DMS153 treated with DMSO at 0.1 percent for 48 hours (cell line): Measurements from ENCODE around the gene RAB11FIP4.

Source experiments
- DNase-seq: peaks from one replicate; lab custom pipeline; 2025; ENCODE audit not compliant: unreplicated experiment; lab: John Stamatoyannopoulos, UW

RAB11FIP4 gene

DNA sequence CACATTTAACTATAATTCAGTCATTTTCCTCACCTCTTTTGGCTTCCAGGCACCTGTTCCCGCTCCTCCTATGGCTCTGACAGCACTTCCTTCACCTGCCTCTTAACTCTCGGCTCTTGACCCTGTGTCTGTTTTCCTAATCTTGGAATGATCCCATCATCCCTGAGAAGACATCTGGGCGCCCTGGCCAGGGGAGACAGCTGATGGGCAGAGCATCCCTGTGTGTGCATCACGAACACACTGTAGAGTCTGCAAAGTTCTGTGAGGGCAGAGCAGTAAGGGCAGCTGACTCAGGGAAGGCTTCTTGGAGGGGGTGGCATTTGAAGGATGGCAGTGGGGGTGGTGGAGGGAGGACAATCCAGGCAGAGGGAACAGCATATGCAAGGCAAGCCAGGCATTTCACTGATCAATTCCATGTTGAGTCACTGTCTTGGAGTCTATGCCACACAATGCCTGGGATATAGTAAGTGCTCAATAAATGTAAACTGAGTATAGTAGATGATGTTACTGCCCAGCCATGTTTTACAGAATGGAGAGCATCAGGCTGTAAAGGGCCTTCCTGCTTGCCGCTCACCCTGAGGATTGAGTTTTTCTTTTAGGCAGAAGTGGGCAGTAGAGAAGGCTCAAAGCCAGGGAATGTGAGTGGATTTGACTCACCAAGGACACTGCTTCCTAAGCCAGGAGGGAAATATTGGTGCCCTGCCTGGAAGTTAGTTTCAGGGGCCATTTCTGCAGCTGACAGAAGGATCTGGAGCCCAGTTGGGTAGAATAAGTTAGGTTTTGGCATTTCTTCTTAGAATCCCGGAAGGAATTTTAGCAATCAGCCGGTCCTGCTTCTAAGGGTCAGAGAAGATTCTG, 5.8 kb upstream of the RAB11FIP4 start:
- no peak for DNase-seq

DNA sequence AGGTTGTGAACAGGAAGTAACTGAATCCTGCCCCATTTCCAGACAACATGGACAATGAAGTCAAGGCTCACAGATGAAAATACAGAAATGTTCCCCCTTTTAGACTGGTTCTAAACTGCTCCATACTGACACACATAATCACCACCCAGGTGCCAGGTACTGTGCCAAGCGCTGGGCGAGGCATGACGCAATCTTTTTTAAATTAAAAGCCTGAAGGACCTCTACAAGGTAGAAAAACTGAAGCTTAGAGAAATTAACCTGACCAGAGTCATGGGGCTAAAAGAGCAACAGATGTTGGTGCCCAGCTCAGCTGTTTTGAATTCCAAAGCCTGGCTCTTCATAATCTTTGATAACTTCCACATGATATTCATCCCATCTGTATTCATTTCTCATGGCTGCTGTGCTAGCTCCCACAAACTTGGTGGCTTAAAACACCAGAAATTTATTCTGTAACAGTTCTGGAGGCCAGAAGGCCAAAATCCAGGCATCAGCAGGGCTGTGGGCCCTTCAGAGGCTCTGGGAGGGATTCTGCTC, 4.9 kb upstream of the RAB11FIP4 start:
- no peak for DNase-seq

DNA sequence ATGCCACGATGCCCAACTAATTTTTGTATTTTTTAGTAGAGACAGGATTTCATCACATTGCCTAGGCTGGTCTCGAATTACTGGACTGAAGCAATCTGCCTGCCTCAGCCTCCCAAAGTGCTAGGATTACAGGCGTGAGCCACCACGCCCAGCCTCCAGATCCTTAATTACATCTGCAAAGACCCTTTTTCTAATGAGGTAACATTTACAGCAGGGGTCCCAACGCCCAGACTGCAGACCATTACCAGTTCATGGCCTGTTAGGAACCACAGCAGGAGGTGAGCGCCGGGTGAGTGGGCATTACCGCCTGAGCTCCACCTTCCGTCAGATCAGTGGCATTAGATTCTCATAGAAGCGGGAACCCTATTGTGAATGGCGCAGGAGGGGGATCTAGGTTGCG, 4.0 kb upstream of the RAB11FIP4 start:
- DNase-seq = no peak

DNA sequence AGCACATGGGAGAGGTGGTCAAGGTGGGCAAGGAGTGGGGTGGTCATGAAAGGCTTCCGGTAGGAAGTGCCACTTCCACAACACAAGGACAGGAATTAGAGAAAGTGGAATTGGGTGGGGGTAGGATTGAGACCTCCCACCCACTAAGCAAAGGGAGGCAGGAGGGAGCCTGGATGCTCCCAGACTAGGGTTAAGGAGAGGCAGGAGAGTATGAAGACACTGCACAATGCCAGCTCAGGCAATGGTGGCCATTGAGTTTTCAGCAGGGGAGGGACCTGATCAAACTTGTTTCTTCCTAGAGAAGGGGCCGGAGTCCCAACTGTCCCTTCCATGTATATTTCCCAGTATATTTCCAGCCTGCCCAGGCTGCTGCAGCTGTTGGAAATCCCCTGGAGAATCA, 3.1 kb upstream of the RAB11FIP4 start:
- DNase-seq = no peak

DNA sequence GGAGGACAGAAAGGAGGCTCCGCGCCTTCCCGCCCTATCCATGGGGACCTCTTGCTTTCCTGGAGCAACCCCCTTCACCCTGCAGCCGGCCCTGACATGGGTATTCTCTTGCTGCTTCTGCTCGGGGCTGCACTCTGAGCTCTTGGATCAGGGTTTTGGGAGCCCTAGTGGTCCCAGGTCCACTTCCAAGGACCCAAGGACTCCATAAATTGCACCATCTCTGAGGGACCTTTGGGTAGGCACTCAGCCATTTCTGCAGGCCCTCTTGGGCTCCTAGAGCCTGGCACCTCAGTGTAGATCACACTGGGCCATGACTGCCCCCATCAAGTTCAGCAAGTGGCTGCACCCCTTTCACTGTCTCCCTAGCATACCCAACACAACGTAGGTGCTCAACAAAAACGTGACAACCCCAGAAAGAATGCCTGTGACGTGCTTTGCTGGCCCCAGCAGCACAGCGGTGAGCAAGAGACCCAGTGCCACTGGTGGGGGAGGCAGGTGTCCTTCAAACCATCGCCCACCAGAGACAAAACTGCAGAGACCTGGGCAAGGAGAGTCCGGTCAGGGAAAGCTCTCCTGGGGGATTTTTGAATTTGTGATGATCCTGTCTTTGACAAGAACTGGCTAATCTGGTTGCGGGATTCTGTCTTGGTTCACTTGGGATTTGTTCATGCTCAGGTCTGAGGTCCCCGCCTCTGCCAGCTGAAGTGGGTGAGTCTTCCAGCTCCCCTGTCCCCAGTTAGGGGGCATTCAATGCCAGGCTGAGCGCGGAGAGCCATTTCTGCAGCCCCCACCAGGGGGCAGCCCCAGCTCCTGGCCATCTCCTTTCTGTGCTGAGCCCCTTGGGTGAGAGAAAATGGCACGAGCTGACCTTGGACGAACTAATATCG, 2.5 kb upstream of the RAB11FIP4 start:
- DNase-seq = no peak

DNA sequence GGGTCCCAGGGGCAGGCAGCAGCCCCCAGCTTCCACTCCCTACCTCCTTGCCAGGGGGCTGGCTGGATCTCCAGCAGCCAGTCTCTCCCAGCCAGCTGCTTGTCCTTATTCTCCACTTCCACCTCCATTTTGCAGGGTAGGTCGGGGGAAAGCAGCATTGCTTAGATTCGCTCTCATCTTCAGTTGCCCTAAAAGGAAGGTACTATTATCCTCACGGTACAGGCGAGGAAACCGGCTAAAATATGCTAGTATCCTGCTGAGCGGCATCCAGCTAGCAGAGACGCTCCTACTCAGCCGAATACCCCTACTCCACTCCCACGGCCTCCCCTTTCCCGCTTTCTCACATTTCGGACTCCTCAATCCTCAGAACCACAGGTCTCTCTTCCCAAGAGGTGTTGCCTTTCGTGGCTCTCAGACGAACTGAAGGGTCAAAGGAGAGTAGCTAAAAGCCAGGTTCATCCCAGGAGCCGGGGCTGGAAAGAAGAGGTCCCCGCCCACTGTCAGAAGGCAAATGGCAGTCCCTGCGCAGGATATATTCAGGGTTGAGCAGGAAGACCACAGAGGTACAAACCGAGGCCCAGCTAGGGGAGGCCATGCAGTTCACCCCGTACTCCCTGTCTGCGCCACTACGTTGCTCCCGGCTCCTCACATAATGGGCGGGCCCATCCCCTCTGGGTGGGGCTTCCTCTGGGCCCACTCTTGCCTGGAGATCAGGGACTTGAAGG, 1.7 kb upstream of the RAB11FIP4 start:
- DNase-seq = no peak

DNA sequence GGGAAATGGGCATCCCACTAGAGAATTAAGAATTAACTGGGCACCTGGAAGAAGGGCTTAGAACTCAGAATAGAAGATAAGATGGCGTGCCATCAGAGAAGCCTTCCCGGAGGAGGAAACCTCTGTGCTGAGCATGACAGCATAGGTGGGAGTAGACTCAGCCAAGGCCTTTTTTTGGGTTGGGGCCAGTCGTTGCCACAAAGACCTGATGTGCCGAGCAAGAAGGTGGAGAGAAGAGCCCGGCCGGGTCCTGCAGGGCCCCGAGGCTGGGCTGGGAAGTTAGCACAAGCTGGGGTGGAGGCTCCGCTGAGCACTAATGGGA, 1.1 kb upstream of the RAB11FIP4 start:
- DNase-seq = no peak

DNA sequence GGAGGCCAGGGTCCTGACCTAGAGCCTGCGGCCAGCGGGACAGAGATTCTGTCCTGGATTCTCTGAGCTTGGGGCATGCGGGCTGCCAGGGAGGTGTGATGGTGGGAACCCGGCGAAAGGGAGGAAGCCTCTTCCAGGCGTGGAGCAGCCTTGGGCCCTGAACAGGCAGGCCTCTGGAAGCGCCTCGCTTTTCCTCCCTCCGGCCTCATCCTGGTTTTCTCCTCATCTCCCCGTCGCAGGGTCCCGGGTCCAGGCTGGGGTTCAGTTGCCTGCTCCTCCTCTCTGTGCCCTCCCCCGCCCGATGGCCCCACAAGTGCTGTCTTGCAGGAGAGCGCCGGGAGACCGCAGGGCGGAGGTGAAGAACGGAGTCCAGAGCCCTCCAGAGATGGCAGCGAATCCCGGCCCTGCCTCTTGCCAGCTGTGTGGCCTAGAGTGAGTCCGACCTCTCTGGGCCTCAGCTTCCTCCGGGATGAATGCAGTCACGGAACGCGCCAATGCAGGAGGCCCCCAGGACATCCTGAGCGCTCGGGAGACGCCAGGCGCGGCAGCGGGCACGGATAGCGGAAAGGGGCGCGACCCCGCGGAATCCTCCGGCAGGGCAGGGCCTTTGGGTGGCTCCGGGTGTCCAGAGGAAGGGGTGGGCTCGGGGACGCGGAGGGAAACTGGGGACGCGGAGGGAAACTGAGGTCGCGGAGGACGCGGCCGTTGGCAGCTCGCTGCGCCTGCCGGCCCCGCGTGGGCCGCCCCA, 553 bp upstream of the RAB11FIP4 start:
- DNase-seq = no peak

DNA sequence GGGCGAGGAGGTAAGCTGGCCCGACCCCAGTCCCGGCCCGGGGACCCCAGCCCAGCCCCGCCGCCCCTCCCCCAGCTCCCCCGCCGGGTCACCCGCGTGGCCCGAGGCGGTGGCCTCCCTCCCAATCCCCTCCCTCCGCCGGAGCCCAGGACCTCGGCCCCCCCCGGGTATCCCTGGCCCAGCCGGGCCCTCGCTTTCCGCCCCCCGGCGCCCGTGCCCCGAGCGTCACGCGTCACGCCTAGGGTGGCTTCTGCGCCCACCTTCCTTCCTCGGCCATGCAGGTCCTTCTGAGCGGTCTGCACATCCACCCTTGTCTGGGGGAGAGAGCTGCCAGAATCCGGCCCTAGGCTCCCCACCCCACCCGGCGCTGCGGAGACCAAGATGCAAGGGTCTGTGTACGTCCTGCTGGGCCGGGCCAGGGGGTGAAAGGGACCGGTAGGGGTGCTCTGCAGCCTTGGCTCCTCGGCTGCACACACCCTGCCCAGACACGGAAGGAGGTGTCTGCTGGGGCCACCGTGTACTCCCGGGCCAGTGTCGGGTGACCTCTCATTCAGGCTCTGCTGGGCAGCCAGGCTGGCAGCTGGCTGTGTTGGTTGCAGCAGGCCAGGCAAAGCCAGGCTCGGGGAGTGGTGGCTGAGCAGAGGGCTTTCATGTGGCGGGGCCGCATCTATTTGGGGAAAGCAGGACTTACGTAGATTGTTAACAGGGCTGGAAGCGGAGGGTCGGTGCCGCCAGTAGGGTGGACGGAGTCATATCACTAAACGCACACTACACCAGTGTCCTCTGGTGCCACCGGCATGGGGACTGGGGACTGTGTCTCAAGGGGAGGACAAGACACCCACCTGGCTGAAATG, 754 bp downstream of the RAB11FIP4 start:
- no peak for DNase-seq

DNA sequence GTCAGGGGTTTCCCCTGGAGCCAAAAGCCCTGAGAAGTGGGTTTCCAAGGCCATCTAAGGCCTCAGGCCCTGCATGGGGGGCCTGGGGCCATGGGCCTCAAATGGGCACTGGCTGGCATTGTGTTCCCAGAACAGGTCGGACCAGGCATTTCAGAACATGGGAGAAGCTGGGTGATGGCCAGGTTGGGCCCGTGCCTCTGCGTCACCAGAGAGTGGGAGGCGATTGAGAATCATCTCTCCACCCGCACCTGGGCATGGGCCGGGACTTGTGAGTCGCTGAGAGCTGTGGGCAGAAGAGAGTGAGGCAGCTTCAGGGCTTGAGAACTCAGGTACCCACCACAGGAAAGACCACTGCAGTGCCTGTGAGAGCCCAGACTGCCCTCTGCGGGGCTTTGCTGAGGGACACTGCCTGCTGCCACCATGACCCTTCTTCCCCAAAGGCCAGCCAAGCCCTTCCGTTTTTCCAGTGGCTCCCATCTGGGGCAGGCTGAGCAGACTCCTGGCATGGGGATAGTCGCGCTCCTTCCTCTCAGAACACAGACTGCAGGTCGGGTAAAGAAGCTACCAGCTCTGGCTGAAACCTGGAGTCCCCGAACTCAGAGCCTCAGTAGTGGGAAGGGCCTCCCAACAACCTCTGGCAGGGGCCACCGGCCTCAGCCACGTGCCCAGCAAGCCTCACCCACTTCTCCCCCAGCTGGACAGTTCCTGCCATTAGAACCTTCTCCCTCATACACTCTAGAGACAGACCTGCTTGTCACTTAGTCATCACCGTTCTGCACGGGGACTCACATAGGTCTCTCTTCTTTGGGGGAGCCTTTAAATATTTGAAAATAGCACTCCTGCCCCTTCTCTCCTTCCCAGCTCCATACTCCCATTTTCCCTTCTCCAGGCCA, 1.6 kb downstream of the RAB11FIP4 start:
- DNase-seq = no peak

DNA sequence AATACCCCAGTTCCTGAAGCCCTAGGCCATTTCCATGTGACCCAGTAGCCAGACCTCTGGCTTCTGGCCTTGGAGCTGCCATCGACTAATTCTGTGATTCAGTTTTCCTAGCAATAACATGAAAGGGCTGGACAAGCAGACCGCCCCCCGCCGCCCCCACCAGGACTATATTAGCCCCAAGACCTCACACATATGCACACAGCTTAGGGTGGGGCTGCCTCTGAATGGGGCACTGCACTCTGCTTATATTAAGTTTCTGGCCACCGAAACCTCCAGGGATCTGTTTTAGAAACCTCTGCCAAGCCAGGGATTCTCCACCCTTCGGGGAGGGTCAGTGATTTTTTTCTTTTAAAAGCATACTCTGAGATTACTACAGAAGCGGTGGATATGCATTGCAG, 2.3 kb downstream of the RAB11FIP4 start:
- DNase-seq = no peak

DNA sequence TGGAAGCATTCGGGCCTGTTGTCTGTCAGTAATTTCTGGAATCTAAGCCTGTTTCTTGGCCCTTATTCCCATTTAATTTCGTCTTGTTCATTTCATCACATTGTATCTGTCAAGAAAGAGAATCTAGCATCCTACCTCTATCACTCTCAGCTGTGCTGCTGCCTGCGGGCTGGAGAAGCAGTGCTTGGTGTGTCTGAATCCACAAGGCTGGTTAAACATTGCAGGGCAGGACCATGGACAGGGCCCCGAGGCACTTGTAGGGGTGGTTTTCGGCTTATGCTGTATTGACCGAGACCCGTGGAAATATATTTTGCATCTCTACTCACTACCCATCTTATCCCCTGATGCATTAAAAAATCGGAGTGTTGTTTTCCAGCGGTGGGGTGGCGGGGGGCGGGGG, 3.1 kb downstream of the RAB11FIP4 start:
- DNase-seq = no peak

DNA sequence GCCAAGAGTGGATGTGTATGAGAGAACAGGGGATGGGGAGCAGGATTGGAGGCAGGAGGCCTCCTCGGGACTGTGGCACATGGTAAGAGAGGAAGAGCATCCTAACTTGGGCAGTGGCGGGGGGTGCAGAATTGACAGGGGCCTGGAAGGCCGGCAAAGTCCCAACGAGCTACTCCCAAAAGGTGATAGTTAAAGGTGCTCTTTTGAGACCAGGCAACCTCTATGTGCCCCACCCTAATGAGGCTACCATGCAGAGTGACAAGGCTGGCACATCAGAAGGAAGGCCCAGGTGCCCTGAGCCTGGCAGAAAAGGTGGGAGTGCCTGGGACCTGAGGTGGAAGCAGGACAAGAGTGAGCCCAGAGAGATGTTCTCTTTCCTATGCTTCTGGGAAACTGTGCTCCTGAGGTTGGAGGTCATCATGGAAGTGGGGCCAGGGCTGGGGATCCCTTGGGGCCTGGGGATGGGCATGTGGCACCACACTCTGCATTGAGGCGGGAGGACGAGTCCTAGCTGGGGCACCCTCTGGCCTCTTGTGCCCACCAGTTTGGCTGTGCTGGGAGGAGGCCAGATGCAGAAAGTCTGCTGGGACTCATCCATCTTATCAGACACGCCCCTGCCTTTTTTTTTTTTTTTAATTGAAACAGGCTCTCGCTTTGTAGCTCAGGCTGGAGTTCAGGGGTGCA, 5.9 kb downstream of the RAB11FIP4 start:
- no peak for DNase-seq

DNA sequence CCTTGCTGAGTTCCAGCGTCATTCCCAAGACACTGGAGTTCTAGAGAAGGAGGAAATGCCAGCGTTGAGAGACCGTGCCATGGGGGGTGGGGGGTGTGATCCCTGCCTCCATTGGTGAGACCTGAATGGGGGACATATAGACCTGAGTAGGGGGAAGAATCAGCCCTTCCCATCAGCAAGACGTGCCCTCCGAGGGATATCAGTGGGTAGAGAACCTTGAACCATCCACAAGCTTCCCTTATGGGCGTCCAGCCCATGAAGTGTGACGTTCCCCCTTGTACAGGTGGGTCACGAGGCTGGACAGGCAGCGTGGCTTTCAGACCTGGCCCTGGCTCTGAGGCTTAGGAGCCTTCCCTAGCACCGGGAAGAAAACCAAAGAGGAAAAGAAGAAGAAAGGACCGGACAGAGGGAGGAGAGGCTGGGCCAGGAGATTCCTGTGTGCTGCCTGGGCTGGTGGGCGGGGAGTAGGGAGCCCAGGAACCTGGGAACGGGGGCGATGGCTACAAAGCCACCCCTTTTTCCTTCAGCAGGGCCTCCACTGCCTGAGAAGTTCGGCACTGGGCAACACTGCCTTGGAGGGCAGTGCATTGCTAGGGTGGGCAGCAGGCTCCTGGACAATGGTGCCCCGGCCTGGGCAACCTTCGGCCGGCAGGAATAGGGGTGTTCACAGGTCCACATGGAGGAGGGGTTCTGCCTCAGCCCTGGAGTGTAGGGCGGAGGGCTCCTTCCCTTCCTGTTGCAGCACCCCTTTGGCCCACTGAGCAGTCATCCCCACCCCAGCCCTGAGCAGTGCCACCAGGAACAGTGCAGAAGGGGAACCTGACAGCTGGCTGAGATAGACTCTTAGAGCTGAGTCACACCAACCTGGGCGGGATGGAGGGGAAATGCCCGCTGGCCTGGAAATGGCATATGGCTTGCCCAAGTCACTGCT, 7.2 kb downstream of the RAB11FIP4 start:
- no peak for DNase-seq

DNA sequence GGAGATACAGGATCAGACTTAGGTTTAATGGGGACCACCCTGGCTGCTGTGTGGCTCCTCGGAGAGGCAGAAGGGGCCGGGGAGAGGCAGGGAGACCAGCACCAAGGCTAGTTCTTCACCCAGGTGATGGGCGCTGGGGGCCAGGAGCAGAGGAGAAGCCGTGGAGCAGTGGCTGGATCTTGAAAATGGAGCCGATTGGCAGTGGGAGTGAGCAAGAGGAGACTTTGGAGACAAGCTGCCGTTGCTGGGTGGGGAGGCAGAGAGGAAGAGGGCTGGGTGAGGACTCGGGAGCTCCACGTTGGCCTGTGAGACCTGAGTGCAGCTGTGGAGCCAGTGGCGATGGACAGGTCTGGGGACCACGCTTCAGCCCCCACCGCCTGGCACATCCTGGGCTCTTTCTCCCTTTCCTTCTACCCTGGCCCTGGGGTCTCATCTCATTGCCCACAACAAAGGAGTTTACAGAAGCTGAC, 9.0 kb downstream of the RAB11FIP4 start:
- DNase-seq = no peak

DNA sequence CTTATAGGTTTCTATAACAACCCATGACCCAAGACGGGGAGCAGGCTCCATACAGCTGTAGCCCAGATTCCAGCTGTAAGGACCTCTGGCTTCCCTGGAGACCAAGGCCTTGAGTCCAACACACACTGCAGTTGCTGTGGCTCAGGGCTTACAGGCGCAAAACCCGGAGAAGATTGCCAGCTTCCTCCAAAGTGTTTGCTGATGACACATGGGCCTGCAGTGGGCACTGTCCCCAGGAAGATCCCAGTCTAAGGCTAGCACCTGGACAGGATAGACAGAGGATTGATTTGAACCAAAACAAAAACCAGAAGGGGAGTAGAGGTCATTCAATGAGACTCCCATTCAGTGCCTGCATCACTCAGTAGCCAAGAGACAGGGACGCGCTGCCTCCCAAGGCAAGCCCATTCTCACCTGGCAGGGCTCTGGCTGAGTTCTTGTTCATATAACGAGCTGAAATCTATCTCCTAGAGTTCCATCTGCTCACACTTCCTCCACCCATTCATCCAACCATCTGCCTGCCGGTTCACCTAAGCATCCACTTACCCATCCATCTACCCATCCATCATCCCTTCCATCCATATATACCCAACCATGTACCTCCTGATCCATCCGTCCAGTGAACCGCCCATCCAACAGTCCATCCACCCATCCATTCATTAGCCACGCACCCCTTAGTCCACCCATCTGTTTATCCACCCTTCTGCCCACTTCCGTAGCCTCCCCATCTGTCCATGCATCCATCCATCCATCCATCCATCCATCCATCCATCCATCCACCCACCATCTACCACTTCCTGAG, 10.2 kb downstream of the RAB11FIP4 start:
- DNase-seq = no peak
